Ramos (cell line): ENCODE measurements around the gene SPACA4.

Experiments
- in situ Hi-C: fragments of 300-500 bp; cut with MboI; formaldehyde crosslinking; loops from one replicate; pipeline ENCODE4 v1.14.3; 2022; ENCODE audit warnings: low sequenced_read_pairs; ENCODE audit not compliant: unreplicated experiment

The SPACA4 gene

DNA sequence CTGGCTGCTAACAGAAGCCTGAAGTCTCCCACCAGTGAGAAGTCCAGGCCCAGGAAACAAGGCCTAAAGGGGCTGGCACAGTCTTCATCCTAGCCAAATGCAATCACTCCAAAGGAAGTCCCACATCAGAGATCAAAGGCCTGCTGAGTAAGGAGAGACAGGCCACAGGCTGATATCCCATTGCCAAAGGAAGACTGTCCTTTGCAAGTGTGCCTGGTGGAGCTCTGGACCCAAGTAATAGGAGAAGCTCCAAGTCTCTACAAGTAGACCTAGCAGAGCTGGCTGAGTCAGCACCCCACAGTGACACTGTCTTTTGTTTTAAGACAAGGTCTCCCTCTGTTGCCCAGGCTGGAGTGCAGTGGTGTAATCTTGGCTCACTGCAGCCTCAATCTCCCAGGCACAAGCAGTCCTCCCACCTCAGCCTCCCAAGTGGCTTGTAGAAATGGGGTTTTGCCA is 26.2 kb downstream of the SPACA4 start:
- in situ Hi-C loops = no loop called here

DNA sequence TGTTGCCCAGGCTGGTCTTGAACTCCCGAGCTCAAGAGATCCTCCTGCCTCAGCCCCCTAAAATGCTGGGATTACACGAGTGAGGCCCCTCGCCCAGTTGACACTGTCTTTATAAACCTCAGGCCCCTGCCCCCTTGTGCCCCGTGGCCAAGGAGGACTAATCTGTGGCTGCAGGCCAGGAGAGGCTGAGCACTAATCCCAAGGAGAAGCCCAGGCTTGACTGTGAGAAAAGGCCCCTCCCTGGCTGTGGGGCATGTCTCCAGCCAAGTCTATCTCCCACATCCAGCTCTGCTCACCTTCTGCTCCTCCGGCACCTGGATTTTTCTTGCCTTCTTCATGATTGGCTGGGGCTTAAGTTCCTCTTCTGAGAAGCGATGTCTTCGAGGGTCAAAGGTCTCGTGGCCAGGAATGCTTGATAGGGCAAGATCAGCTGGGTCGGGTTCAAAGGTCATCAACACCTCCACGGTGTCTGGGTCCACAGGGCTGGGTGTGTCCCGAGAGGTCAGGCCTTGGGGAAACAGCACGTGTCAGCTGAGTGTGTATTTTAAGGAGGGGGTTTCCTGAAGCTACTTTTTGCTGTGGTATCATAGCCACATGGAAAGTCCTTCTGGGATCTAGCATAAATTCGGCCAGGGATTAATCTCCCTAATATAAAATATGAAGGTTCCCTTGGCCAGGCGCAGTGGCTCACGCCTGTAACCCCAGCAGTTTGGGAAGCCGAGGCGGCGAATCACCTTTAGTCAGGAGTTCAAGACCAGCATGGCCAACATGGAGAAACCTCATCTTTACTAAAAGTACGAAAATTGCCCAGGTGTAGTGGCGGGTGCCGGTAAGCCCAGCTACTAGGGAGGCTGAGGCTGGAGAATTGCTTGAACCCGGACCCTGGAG is 26.9 kb downstream of the SPACA4 start:
- in situ Hi-C loops = no loop called here

DNA sequence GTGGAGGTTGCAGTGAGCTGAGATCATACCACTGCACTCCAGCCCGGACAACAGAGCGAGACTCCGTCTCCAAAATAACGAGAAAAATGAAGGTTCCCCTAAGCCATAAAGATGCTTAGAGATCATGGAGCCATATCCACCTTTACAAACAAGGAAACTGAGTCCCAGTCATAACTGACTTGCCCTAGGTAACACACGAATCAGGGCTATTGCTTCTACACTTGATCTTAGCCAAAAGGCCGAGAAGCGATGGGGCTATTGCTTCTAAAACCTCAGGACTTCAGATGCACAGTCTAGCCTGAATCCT is 27.4 kb downstream of the SPACA4 start:
- in situ Hi-C loops = no loop called here

DNA sequence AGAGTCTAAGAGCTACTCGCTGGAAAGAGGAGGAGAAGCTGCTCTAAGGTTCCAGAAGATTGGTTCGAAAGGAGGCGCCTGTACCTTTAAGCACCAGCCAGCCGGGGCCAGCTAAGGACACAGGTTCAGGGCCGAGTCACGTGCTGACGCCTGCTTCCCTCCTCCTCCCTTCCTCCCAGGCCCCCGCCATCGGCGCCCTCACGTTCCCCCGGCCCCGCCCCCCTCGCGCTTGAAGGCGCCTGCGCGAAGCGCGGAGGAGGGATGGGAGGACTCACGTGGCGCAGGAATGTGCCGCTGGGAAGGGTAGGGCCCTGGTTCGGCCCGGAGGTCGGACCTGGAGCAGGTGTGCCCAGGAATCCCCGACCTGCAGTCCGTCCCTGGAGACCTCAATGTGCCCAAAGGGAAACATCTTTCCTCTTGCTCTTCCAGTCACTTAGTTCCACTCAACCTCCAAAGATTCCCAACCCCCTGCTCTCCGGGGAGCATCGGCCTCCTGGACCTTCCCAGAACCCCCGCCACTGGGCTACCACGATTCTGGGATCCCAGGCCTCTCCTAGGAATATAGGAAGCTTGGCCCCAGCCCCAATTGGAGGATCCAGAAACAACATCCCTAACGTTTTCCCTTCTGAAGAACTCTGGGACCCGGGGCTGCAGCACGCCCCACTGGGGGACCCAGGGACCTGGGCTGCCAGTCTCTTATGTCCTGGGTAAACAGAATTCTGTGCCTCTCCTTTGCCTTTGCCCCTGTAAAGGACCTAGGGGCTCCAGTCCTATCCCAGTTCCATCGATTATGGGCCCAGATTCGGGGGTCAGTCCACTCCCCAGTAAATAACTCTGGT is 28.1 kb downstream of the SPACA4 start:
- in situ Hi-C loops = no loop called here

DNA sequence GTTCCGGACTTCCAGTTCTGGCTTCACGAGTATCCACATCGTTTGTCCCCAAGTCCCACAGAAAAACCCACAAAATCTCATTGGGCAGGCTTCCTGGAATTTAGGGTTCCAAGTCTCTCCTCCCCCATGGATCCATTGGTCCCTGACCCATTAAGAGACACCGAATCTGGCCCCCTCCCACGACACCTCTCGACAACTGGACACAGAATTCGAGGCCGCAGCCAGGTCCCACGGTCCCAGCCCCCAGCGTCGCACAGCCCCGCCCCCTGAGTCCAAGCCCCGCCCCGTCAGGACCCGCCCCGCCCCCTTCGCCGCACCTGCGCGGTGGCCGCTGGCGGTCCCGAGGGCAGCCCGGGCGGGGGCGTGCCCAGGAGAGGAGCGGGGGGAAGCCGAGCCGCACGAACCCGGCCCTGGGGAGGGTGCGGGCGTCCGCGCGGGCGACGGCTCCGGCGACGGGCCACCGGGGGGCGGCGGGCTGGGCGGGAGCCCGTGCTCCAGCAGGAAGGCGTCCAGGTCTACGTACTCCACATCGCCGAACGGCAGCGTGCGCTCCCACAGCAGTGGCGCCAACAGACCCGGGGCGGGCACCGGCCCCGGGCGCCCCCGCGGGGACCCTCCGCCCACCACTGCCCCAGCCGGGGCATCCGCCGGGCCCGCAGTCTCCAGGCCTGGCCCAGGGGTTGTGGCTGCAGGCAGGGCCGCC is 28.9 kb downstream of the SPACA4 start:
- in situ Hi-C loops = no loop called here

DNA sequence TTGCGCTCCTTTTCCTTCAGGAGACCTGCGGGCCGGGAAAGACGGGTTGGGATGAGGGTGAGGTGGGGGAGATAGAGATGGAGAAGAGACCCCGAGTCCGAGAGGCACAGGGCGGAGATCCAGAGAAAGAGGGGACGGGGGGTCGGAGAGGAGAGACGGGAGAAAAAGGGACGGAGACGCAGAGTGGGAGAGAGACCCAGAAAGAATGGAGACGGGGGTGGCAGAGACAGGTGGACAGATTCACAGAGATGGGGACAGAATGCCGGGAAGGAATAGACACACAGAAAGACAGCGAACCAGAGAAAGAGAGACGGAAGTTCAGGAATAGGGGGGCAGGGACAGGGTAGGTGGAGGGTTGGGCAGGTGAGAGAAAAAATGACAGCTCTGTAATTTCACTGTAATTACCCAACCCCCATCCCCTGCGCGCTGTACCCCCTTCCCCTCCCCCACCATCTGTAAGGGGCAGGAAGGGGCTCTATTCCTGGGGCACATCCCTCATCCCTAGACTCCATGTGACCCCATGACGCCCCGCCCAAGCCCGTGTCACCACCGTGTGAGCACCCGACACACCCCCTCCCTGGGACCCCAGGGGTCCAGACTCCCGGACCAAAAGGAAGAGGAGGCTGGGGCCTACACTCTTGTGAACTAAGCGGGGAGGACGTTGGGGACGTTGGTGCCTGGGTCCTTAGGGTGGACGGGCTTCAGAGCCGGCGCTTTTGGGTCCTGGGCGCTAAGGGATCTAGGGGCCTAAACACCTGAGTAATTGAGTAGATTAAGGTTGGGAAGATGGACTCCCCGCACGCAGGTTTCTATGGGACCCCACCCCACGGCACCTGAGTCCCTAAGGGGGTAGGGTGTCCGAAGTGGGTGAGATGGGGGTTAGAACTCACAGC is 29.7 kb downstream of the SPACA4 start:
- in situ Hi-C loops = no loop called here

DNA sequence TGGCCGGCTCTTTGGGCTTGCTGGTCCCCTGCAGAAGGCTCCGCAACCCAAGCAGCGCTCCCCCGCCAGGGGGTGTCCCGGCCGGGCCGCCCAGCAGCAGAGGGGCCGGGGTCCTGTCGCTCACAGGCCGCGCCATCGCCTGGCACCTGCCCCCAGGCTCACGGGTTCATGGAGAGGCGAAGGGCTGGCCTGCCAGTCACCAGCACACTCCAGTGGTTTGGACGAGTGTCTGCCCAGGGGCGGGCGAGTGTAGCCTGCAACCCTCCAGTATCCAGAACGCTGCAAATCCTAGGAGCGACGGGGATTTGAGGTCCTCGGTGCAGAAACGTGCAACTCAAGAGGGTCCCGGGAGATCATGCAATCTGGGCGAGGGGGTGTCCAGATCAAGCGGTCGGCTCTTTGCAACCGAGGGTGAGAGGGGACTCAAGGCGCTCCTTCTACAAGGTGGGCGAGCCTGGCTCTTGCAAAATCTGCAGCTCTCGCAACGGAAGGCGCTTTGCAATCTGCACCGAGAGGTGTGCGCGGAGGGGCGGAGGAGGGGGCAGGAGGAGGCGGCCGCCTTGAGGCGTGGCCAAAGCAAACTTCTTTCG is 30.4 kb downstream of the SPACA4 start, which contains the start of gene DBP:
Gene DBP, minus strand, starts transcription at position 521 of the 590 bp plus-strand sequence. Its CDS starts 385 bp downstream, at position 136.
- in situ Hi-C loops = no loop called here

DNA sequence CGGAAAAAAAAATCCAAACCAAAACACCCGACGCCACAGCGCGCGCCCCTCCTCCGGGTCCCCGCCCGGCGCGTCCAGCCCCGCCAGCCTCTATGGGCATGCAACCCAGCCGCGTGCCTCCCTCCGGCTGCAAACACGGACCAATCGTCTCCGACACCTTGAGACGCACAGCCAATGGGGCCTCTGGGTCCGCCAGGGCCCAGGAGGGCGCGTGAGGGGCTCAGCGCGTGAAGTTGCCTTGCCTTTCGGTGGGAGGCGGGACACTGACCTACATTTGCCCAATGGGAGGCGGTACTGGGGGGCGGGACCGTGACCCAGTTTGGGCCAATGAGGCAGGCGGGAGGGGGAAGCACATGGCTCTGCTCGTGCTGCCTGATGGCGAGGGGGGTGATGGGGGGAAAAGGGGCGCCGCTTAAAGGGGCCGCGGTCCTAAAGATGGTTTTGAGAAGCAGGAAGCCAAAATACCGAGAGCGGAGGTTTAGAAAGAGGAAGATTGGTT is 31.0 kb downstream of the SPACA4 start:
- in situ Hi-C loops = no loop called here

DNA sequence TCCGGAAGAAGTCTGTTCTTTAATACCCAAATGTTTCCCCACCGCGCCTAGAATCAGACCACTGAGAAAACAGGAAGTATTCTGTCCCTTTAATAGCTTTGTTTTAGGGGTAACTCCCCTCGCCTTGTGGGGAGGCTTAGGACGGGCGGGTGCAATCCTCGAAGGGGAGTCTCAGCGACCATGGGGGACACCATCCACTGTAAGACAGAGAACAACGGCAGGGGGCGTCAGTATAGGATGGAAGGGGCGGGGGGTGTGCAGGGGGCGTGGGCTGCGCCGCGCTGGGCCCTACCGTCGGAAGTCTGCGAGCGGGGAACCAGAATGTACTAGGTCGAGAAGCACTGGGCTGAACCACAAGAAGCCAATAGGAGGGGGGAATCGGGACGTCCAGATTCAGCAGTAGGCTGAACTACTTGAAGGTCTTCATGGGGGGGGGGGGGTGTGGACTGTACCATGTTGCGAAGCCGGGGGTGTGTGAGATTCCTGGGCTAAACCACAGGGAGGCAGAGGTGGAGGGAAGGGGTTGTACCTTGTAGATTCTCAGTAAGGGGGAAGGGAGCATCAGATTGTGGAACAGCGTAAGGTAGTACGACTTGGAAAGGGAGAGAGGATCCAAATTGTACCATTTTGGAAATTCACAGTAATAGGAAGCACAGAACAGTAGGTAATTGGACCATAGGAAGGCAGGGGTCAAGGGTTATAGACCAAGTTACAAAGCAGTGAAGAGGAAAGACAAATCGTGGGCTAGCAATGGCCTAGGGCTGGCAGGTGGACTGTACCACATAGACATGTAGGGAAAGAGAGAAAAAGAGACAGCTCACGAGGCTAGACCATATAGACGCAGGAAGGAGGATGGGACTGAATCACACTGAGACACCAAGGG is 31.6 kb downstream of the SPACA4 start:
- in situ Hi-C loops = no loop called here

DNA sequence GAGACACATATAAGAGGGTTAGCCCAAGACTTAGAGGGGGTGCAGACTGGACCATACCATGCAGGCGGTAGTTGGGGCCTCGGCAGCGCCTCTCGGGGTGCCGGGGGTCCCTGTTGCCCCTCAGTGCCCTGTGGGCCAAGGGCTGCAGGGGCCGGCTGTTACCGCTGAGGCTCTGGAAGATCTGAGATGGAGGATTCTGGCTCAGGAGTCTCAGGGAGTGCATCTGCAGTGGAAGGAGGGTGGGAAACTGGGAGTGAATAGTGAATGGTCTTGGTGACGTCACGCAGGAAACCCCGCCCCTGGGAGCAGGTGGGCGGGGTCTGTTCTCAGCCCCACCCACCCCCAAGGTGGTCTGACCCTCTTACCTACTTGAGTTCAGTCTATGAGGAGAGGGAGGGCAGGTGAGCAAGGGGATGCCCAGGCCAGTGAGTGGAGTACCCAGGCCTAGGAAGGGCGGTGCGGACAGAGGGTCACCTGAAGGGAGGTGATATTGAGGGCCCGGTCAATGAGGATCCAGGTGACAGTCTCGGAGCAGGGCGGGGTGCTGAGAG is 32.4 kb downstream of the SPACA4 start:
- in situ Hi-C loops = no loop called here

DNA sequence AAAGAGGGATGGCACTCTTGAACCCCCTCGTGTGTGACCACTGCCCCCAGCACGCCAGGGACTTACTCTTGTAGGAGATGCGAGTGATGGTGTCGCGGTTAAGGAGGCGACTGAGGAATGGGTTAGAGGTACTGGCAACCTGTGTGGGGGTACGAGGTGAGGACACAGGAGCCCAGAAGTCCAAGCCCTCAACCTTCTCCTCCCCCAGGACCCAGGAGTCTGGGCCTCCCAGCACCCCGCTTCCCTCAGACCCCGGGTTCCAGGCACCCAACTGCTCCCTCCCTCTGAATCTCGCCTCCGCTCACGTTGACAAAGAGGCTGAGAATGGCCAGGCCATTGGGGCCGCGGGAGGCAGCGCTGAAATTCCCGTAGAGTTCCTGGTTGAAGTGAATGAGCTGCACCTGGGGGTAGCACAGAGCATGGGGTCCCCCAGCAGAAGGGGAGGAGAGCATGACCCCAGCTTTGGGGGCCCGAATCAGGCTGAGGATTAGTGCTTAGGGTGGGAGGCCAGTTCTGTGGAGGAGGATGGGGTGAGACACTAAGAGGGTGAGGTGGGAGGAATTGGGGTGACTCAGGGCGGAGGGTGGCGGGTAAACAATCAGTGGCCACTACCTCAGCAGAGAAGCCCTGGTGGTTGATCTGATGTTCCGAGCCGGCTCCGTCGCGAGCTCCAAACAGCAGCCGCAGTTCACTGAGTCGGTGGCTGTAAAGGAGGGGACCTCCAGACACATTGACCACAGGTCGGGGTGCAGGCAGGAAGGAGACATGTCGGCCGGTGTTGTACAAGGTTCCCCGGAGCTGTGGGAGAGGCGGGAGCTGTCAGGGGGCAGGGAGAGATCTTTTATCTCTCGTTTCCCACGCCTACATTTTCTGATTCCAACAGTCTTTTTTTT is 33.2 kb downstream of the SPACA4 start:
- in situ Hi-C loops = loop anchor here (10.0 kb wide), 1 partner anchor 325 kb away; the partner anchor contains the start of gene FTL

DNA sequence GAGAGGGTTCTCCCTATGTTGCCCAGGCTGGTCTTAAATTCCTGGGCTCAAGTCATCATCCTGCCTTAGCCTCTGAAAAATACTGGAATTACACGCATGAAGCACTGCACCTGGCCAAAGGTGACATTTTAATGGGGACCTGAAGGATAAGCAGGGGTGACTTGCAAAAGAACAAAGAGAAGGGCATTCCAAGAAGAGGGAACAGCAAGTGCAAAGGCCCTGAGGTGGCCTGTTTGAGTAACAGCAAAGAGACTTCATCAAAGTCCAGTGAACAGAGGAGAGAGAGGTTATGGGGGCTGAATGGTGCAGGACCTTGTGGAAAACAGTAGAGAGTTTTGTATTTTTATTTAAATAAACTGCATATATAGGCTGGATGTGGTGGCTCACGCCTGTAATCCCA is 35.3 kb downstream of the SPACA4 start:
- in situ Hi-C loops = loop anchor here (10.0 kb wide), 1 partner anchor 323 kb away; the partner anchor contains the start of gene FTL

DNA sequence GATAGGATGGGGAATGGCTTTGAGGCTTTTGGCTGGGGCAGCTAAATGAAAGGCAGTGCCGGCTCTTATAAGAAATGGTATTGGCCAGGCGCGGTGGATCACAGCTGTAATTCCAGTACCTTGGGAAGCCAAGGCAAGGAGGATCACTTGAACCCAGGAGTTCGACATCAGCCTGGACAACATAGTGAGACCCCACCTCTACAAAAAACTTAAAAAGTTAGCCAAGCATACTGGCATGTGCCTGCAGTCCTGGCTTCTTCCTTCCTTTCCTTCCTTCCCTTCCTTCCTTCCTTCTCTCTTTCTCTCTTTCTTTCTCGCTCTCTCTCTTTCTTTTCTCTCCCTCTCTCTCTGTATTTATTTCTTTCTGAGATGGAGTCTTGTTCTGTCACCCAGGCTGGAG is 36.3 kb downstream of the SPACA4 start:
- in situ Hi-C loops = loop anchor here (10.0 kb wide), 1 partner anchor 322 kb away; the partner anchor contains the start of gene FTL

DNA sequence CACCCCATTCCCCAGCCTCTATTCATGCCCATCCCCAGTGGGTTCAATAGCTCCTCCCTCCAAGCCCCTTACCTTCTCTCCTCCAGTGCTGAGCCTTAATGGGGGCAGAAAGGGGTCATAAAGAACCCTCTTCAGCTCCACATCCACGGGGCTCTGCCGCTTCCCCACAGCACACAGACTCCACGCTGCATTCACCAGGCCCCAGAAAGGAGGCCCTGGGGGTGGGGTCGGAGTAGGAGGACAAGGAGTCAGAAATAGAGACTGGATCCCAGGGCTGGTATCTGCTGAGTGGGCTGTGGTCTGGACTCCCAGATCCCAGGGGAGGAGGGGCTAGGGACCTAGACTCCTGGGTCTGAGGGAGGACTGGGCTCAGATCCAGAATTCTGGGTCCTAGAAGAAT is 37.8 kb downstream of the SPACA4 start:
- in situ Hi-C loops = loop anchor here (10.0 kb wide), 1 partner anchor 320 kb away; the partner anchor contains the start of gene FTL

DNA sequence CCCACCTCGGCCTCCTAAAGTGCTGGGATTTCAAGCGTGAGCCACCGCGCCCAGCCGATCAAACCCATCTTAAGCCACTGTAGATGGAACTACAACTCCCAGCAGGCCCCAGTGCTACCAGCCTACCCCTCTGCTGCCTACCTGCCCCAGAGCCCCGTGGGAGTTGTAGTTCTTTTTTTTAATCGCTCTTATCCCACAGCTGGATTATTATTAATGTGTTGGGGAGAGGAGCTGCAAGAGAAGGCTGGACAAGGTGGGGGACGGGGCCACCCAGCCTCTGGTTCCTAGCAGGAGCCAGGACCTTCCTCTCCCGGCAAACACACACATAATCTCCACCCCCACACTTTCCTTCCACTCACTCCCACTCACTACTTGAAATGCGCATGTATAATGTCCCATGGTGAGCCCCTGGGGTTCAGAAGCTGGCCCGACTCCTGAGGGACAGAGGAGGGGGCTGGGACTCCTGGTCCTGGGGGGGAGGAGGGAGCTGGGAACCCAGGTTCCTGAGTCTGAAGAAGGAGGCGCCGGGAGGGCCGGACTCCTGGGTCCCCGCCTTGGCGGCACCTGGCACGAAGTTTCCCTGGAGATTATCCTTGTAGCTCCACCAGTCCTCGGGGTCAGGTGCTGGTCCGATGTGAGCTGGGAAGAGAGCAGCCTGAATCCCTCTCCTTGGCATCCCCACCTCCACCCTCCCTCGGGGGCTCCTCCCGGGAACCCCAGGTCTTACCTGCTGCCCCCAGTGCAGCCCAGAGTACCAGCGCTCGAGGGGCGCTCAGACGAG is 38.5 kb downstream of the SPACA4 start:
- in situ Hi-C loops = loop anchor here (10.0 kb wide), 1 partner anchor 320 kb away; the partner anchor contains the start of gene FTL

DNA sequence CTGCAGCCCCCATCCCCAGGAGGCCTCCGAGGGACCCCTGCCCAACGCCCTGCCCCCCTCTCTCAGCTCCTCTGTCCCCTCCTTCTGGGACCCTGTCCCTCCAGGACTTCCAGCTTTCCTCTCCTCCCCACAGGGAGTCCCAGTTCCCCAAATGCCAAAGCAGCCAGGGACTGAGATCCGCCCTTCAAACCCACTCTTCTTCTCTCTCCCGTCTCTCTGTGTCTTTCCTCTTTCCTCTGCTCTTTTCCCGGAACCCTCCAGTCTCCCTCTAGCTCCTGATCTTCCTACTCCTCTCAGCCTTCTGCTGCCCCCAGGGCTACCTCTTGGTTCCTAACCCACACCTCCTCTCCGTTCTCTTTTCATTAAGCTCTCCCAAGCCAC is 39.1 kb downstream of the SPACA4 start:
- in situ Hi-C loops = loop anchor here (10.0 kb wide), 1 partner anchor 319 kb away; the partner anchor contains the start of gene FTL
